Naive thymus-derived CD8-positive, alpha-beta T cell (primary cell): Measurements from ENCODE around the gene FMNL2. TPM values are rescaled to one million over a fixed set of nuclear protein-coding genes. Genes with fewer than 3 reads are reported as not detected.

Experiments
- ATAC-seq, 2 donors: fragments of 150-1000 bp; cut with Tn5 transposase in 1 of 2; sonication (Bioruptor Pico), chemical (Tn5 transposase) in 1 of 2; 1 replicate in 1 of 2; 2 replicates in 1 of 2; pipeline ENCODE4 v1.10.0; 2021; ENCODE audit warnings: mild to moderate bottlenecking in 2 of 2, moderate library complexity in 2 of 2
- POLR2A ChIA-PET: fragments of 350-600 bp; sonication (Branson Sonifier 250); formaldehyde crosslinking; loops from one replicate; lab custom pipeline; 2021; ENCODE audit warnings: antibody characterized with exemption; lab: Charles Lee
- DNase-seq, 10 donors: peaks; one replicate each; pipeline versions ENCODE4 v3.0.0 to v3.0.0-alpha.2; 2020 to 2022
- H3K27ac Mint-ChIP-seq, 10 donors: one replicate each; pipeline ENCODE4 v1.8.0; 2020 to 2022; ENCODE audit warnings: mild to moderate bottlenecking in 10 of 10, mixed read lengths in 10 of 10, moderate library complexity in 4 of 10, inconsistent platforms in 1 of 10
- H3K27me3 Mint-ChIP-seq, 5 donors: one replicate each; pipeline ENCODE4 v1.8.0; 2021 to 2022; ENCODE audit warnings: mixed read lengths in 5 of 5
- H3K36me3 Mint-ChIP-seq, 3 donors: one replicate each; pipeline ENCODE4 v1.8.0; 2020 to 2022; ENCODE audit warnings: mixed read lengths in 3 of 3, mild to moderate bottlenecking in 2 of 3, inconsistent platforms in 1 of 3
- H3K4me1 Mint-ChIP-seq, 4 donors: one replicate each; pipeline ENCODE4 v1.8.0; 2021 to 2022; ENCODE audit warnings: mixed read lengths in 4 of 4
- H3K4me3 Mint-ChIP-seq, 10 donors: one replicate each; pipeline ENCODE4 v1.8.0; 2020 to 2022; ENCODE audit warnings: mild to moderate bottlenecking in 10 of 10, mixed read lengths in 10 of 10, moderate library complexity in 6 of 10, inconsistent platforms in 1 of 10
- H3K9me3 Mint-ChIP-seq, 9 donors: one replicate each; pipeline ENCODE4 v1.8.0; 2020 to 2022; ENCODE audit warnings: mixed read lengths in 9 of 9, mild to moderate bottlenecking in 3 of 9, inconsistent platforms in 1 of 9, moderate library complexity in 1 of 9
- polyA plus RNA-seq, 3 donors: library from polyadenylated mRNA; unstranded; fragments of 300-500 nt; fragmentation: Illumina TruSeq; gene quantifications; one replicate each; pipeline ENCODE4 v1.2.3, GENCODE V29; 2021
- total RNA-seq, 8 experiments: library from RNA in 2 of 8; stranded (reverse) in 2 of 8; gene quantifications; one replicate each; pipeline ENCODE4 v1.2.3 and lab custom pipeline; 2021 to 2026

The FMNL2 gene
- total and polyA plus RNA-seq, 5 experiments from 2014 or later = 0.05 to 0.78 (median 0.14) TPM

DNA sequence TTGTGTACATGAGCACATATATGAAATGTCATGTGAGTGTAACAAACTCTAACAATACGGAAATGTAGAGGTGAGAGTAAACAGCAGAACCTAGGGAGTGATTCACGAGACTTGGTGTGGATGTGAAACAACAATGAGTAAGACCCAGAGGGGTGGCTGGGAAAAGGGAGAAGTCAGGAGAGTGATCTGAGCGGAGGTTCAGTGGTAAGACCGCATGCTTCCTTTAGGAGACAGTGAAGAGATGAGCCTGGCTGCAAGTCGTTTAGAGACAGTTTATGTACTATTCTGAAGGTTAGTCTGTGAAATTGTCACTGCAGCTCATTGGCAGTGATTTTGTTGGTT, 231.7 kb downstream of the FMNL2 start:
- H3K9me3 Mint-ChIP-seq = no peaks in the 10 kb centered on the region
- H3K4me1 Mint-ChIP-seq = no peaks in the 10 kb centered on the region
- no peaks in the 10 kb centered on the region for H3K36me3 Mint-ChIP-seq
- H3K27me3 Mint-ChIP-seq = peaks cover 0 to 12% (median 9%) of the 10 kb centered on the region in 5 donors
- H3K27ac Mint-ChIP-seq = no peak overlapping the region
- POLR2A ChIA-PET = no interaction called here
- DNase-seq (no peak), ATAC-seq (no peak)
- H3K4me3 Mint-ChIP-seq = no peak overlapping the region

DNA sequence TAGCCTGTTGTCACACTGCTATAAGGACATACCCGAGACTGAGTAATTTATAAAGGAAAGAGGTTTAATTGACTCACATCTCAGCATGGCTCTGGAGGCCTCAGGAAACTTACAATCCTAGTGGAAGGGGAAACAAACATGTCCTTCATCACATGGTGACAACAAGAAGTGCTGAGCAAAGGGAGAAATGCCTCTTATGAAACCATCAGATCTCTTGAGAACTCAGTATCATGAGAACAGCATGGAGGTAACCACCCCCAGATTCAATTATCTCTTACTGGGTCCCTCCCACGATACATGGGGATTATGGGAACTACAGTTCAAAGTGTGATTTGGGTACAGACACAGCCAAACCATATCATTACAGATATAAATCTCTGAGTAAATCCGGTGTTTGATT, 233.6 kb downstream of the FMNL2 start:
- H3K36me3 Mint-ChIP-seq = no peaks in the 10 kb centered on the region
- POLR2A ChIA-PET = no interaction called here
- no peak overlapping the region for H3K27ac Mint-ChIP-seq
- no peaks in the 10 kb centered on the region for H3K9me3 Mint-ChIP-seq
- peaks cover 0 to 12% (median 9%) of the 10 kb centered on the region in 5 donors for H3K27me3 Mint-ChIP-seq
- H3K4me3 Mint-ChIP-seq = no peak overlapping the region
- ATAC-seq = no peak
- DNase-seq = no peak
- H3K4me1 Mint-ChIP-seq = peaks cover 0 to 7% (median 0%) of the 10 kb centered on the region in 4 donors

- ATAC-seq (no peak), DNase-seq (no peak)
- H3K4me3 Mint-ChIP-seq = no peak overlapping the region
- H3K4me1 Mint-ChIP-seq = peaks cover 0 to 7% (median 0%) of the 10 kb centered on the region in 4 donors
- H3K36me3 Mint-ChIP-seq = no peaks in the 10 kb centered on the region
- peak overlapping the region in 1 of 10 donors; percentile 43 for H3K27ac Mint-ChIP-seq
- POLR2A ChIA-PET = interaction anchor here (0.6 kb wide), 1 partner anchor 541 kb away, joined by 3 read pairs; no protein-coding TSS in a partner anchor
- no peaks in the 10 kb centered on the region for H3K9me3 Mint-ChIP-seq
- peaks cover 0 to 11% (median 9%) of the 10 kb centered on the region in 5 donors for H3K27me3 Mint-ChIP-seq
Measured at GRCh38 chr2:152569186-152569585, 234.2 kb downstream of the FMNL2 start.

DNA sequence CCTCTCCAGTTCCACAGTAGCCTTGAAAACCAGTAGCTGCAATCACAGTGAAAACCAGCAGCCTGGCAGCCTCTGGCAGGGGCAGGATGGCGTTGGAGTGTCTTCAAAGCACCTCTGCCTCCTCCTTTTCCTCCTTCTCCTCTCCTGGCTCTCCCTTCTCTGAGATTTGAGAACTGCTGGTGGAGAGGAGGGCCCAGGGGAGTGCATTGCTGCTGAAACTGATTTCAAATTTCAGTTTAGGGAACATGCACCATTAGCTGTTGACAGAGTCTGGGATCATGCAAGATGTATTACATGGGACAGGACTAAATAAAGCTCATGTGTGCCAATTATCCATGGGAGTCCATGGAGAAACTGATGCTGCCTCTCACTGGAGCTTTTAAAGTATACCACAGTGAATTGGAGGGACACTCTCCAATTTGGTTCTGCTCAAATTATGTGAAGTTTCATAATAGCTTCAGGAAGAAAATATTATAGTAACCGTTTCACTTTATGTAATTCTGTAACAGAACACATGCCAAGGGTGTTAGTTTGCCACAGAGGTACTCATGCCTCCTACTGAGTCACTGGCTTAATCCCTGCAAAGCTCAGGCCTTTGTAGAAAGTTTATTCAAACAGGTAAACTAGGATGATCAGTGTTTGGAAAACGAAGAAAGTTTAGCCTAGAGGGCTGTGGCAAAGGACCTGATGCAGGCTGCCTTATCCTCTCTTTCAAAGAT, 236.2 kb downstream of the FMNL2 start:
- ATAC-seq (no peak), DNase-seq (no peak)
- Mint-ChIP-seq H3K9me3 (no peaks in the 10 kb centered on the region), H3K27me3 (peaks cover 0 to 8% (median 2%) of the 10 kb centered on the region in 5 donors), H3K4me1 (peaks cover 0 to 7% (median 0%) of the 10 kb centered on the region in 4 donors), H3K4me3 (no peak overlapping the region), H3K27ac (no peak overlapping the region), H3K36me3 (no peaks in the 10 kb centered on the region)
- POLR2A ChIA-PET = no interaction called here

GRCh38 chr2:152572031-152572430, 237.1 kb downstream of the FMNL2 start:
- ATAC-seq (no peak), DNase-seq (no peak)
- POLR2A ChIA-PET = no interaction called here
- no peaks in the 10 kb centered on the region for H3K9me3 Mint-ChIP-seq
- no peak overlapping the region for H3K4me3 Mint-ChIP-seq
- H3K4me1 Mint-ChIP-seq = peaks cover 0 to 7% (median 0%) of the 10 kb centered on the region in 4 donors
- peaks cover 0 to 8% (median 2%) of the 10 kb centered on the region in 5 donors for H3K27me3 Mint-ChIP-seq
- no peak overlapping the region for H3K27ac Mint-ChIP-seq
- no peaks in the 10 kb centered on the region for H3K36me3 Mint-ChIP-seq

DNA sequence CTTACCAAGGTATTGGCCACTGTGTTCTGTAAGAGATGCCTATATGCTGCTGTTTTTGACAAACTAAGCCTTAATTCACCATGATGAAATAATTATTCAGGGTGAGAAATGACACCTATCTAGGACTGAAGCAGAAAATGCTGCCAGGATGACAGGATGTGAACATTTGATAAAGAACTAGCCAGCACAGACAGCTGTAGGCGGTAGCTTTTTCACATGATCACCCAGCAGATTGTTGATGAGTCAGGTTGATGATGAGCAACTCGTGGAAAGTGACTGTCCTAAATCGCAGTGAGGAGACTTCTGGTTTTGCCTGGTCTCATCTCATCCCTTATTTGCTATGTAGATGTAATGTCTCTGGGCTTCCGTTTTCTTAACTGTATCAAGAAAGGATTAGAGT, 238.2 kb downstream of the FMNL2 start:
- Mint-ChIP-seq H3K27me3 (peaks cover 0 to 8% (median 2%) of the 10 kb centered on the region in 5 donors), H3K4me1 (peaks cover 0 to 7% (median 0%) of the 10 kb centered on the region in 4 donors), H3K9me3 (no peaks in the 10 kb centered on the region), H3K36me3 (no peaks in the 10 kb centered on the region), H3K27ac (no peak overlapping the region), H3K4me3 (no peak overlapping the region)
- ATAC-seq = no peak
- DNase-seq = peak in 1 of 10 donors; percentile 3
- POLR2A ChIA-PET = no interaction called here

DNA sequence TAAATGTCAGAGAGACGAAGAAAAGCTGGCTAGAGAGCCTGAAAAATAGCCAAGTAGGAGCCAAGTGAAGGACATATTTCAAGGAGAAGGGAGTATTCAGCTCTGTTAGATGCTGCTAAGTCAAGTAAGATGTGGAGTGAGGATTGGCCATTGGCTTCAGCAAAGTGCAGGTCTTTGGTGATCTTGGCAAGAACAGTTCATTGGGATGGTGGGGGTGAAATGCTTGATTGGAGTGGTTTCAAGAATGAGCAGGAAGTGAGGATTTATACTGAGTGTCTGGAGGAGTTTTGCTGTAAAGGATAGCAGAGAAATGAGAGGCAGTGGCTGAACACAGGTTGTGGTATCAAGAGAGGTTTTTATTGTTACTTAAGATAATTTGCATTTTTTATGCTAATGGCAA, 242.6 kb downstream of the FMNL2 start:
- no peak overlapping the region for H3K4me3 Mint-ChIP-seq
- no peaks in the 10 kb centered on the region for H3K36me3 Mint-ChIP-seq
- no peak overlapping the region for H3K27ac Mint-ChIP-seq
- DNase-seq (no peak), ATAC-seq (no peak)
- POLR2A ChIA-PET = no interaction called here
- no peaks in the 10 kb centered on the region for H3K9me3 Mint-ChIP-seq
- H3K4me1 Mint-ChIP-seq = peaks cover 0 to 7% (median 0%) of the 10 kb centered on the region in 4 donors
- peaks cover 0 to 6% (median 2%) of the 10 kb centered on the region in 5 donors for H3K27me3 Mint-ChIP-seq

DNA sequence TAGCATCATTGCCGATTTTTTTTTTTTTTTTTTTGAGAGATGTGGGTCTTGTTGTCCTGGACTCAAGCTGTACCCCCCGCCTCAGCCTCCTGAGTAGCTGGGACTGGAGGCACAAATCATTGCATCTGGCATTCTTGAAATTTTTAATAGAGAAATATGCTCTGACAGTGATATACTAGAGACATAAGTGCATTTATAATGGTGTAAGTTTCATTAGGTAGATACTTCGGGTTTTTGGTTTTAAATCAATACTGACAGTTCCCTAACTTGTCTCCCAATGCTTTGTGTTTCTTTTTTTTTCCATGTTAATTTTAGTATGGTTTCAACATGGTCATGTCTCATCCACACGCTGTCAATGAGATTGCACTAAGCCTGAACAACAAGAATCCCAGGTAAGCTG, 243.6 kb downstream of the FMNL2 start:
- ATAC-seq (no peak), DNase-seq (no peak)
- H3K27me3 Mint-ChIP-seq = peaks cover 0 to 4% (median 0%) of the 10 kb centered on the region in 5 donors
- no peaks in the 10 kb centered on the region for H3K9me3 Mint-ChIP-seq
- no peak overlapping the region for H3K27ac Mint-ChIP-seq
- no peak overlapping the region for H3K4me3 Mint-ChIP-seq
- H3K4me1 Mint-ChIP-seq = no peaks in the 10 kb centered on the region
- POLR2A ChIA-PET = no interaction called here
- H3K36me3 Mint-ChIP-seq = no peaks in the 10 kb centered on the region

DNA sequence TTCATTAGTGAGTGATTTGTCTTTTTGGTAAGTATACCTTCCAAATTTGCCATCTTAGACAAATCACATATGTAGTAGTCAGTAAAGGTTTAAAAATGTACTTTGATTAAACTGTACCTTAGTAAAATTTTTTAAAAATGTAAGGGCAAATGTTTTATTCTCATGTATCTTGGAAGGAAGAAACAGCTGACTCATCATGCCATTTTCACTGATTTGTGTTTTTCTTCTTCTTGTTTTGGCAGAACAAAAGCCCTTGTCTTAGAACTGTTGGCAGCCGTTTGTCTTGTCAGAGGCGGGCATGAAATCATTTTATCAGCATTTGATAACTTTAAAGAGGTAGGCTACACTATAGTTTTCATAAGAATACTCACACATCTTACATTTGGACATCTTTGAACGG, 245.7 kb downstream of the FMNL2 start:
- Mint-ChIP-seq H3K4me1 (no peaks in the 10 kb centered on the region), H3K9me3 (no peaks in the 10 kb centered on the region), H3K4me3 (no peak overlapping the region), H3K36me3 (no peaks in the 10 kb centered on the region), H3K27me3 (peaks cover 0 to 5% (median 0%) of the 10 kb centered on the region in 5 donors), H3K27ac (no peak overlapping the region)
- ATAC-seq (no peak), DNase-seq (no peak)
- POLR2A ChIA-PET = no interaction called here

DNA sequence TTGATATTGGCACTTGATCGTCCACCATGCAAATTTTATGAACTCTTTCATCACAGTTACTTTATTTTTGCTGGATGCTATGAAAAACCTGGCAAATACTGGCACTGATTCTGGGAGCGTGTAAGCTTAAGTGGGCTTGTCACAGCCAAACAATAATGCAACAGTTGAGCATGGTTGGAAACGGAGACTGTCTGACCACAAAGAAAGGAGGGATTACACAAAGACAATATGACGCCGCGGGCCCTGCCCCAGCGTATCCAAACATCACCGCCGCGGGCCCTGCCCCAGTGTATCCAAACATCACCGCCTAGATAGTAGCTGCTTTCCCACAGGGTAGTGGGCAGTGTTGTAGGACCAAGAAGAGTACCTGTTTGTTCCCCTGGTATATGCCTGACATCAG, 246.4 kb downstream of the FMNL2 start:
- ATAC-seq (no peak), DNase-seq (no peak)
- H3K36me3 Mint-ChIP-seq = no peaks in the 10 kb centered on the region
- H3K4me3 Mint-ChIP-seq = no peak overlapping the region
- POLR2A ChIA-PET = no interaction called here
- H3K4me1 Mint-ChIP-seq = no peaks in the 10 kb centered on the region
- H3K9me3 Mint-ChIP-seq = no peaks in the 10 kb centered on the region
- peaks cover 0 to 4% (median 0%) of the 10 kb centered on the region in 5 donors for H3K27me3 Mint-ChIP-seq
- no peak overlapping the region for H3K27ac Mint-ChIP-seq

DNA sequence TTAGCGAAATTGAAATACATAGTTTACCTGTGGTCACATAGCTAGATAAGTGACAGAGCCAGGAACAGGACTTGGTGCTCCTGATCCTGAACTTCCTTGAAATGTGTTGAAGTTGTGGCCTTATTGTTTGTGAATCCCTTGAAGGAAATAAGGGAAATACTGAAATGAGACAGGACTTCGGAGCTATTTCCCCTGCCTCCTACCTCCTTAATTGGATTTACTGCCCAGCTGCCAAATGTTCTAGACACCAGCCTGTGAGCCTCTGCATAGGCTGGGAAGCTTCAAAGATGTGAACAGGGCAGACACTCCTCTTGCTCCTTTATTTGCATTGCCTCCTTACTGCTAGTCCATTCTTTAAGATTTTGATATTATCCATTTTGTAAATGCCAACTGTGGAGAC, 247.1 kb downstream of the FMNL2 start:
- POLR2A ChIA-PET = no interaction called here
- Mint-ChIP-seq H3K27ac (no peak overlapping the region), H3K4me1 (no peaks in the 10 kb centered on the region), H3K9me3 (no peaks in the 10 kb centered on the region), H3K27me3 (peaks cover 0 to 9% (median 0%) of the 10 kb centered on the region in 5 donors), H3K36me3 (no peaks in the 10 kb centered on the region), H3K4me3 (no peak overlapping the region)
- ATAC-seq = no peak
- no peak for DNase-seq

DNA sequence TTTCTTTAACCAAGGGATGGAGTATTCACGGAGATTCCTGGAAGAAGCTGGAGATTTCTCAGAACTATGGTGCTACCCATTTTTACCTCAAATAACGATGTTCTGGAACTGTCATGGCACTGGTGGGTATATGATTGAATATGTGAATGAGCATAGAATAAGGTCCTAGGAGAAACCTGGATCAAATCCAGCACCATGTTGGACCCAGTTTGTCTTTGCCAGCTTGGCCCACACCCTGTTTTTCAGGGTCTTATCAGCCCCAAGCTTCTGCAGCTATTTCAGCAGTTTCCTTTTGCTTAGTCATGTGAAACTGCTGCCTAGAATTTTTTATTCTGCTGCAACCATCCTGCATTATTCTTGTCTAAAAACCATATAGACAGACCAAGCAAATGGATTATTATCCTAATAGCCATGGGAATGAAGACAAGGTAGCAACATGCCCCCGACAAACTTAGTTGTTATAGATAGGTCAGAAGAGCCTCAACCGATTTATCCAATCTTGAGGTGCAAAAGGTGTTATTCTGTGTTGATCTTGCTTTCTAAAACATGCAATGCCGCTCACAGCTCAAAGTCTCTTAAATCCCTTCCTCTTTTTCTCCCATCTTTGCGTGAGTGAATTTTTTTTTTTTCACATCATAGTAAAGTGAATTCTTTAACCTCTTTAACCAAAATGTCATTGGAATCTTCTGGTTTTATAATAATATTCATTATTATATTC, 248.7 kb downstream of the FMNL2 start:
- POLR2A ChIA-PET = no interaction called here
- Mint-ChIP-seq H3K27ac (no peak overlapping the region), H3K9me3 (no peaks in the 10 kb centered on the region)

GRCh38 chr2:152584301-152584700, 249.3 kb downstream of the FMNL2 start:
- peaks cover 0 to 11% (median 0%) of the 10 kb centered on the region in 5 donors for H3K27me3 Mint-ChIP-seq
- H3K36me3 Mint-ChIP-seq = no peaks in the 10 kb centered on the region
- H3K27ac Mint-ChIP-seq = no peak overlapping the region
- no peak for DNase-seq
- ATAC-seq = no peak
- H3K9me3 Mint-ChIP-seq = no peaks in the 10 kb centered on the region
- H3K4me3 Mint-ChIP-seq = no peak overlapping the region
- H3K4me1 Mint-ChIP-seq = peaks cover 0 to 6% (median 0%) of the 10 kb centered on the region in 4 donors
- POLR2A ChIA-PET = no interaction called here

More for the DNA sequence above, 248.7 kb downstream of the FMNL2 start:
- Mint-ChIP-seq H3K4me3 (no peak overlapping the region), H3K4me1 (no peaks in the 10 kb centered on the region), H3K36me3 (no peaks in the 10 kb centered on the region), H3K27me3 (peaks cover 0 to 11% (median 0%) of the 10 kb centered on the region in 5 donors)
- ATAC-seq (no peak), DNase-seq (no peak)
